Placental pericyte (primary cell): ENCODE measurements around the gene RPL29. TPM values are rescaled to one million over a fixed set of nuclear protein-coding genes. Genes with fewer than 3 reads are reported as not detected.

Experiments
- small RNA-seq: library from RNA; depleted of rRNA; stranded (forward); fragments of <200 nt; gene quantifications from one replicate; pipeline ENCODE3, GENCODE V24; 2012; ENCODE audit warnings: low replicate concordance
- total RNA-seq: library from RNA; depleted of rRNA; stranded (reverse); fragments of >200 nt; gene quantifications from 2 replicates; pipeline ENCODE4 v1.2.3, GENCODE V29; 2012

Gene RPL29
- 771 and 1,601 TPM in 2 replicates for total RNA-seq

DNA sequence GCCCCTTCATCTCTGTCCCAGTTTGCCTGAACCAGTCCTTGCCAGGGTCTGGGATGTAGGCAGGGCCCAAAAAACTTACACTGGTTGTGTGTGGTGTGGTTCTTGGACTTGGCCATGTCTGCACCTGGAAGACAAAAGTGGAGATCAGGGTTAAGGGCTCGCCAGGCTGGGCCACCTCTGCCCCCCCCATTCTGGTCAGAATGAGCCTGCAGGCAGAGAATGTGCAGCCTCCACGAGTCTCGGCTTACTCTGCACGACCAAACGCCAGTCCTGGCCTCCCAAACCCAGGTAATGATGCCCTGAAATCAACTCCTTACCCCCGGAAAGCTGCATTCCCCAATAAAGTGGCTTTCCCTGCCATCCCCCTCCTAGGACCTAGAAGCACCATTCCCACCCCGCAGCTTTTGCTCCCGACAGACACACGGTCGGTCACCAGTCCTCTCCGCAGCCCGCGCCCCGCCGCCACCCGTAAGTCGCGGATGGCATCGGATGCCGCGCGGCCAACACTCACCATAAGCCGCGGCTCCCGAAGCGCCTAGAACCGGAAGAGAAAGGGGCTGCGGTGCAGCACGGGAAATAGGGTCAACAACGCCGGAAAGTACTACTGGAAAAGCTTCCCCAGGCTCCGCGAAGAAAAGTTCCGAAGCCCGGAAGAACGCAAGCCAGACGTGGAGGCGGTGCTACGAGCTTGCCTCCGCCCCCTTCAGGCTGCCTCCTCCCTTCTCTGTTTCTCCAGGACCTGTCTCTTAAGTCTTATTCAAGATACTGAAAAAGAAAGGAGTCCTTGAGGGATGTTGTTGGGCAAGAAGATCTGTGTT, at the start of gene RPL29:
Gene RPL29, minus strand, starts transcription at position 550 of the 818 bp plus-strand sequence. Its CDS starts 434 bp downstream, at position 116.

DNA sequence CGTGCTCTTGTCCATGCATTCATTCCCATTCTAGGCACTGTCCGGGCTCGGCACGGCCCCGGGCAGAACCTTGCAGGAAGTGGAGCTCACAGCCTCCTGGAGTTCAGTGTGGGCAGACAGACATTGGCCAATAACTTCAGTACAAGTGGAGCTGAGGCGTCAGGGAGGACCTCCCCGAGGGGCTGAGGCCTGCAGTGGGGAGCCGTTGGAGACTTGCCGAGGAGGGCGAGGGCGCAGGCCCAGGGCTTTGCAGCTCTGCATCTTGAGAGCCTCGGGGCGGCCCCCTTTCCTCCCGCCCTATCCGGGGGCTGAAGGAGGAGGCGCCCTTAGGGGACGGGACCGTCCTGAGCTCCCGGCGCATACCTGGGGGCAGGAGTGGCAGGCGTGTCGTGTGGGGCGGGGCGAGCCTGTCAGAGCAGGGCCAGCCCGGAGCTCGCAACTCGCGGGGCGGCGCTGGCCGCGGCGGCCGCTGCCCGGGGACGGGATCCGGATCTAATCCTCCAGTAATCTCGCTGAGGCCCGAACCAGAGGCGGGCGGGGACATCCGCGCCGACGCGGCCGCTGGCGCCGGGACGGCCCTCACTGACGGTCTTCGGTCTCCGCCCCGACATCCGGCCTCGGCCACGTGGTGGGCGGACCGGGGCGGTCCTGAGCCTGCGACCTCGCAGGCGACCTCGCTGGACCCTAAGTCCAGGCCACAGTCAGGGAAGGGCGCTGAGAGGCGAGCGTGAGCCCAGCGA, 12.7 kb downstream of the RPL29 start, which contains the start of gene ACY1:
Gene ACY1, plus strand, starts transcription at position 698 of the 740 bp plus-strand sequence. CDS start 530 bp downstream, outside the sequence.

DNA sequence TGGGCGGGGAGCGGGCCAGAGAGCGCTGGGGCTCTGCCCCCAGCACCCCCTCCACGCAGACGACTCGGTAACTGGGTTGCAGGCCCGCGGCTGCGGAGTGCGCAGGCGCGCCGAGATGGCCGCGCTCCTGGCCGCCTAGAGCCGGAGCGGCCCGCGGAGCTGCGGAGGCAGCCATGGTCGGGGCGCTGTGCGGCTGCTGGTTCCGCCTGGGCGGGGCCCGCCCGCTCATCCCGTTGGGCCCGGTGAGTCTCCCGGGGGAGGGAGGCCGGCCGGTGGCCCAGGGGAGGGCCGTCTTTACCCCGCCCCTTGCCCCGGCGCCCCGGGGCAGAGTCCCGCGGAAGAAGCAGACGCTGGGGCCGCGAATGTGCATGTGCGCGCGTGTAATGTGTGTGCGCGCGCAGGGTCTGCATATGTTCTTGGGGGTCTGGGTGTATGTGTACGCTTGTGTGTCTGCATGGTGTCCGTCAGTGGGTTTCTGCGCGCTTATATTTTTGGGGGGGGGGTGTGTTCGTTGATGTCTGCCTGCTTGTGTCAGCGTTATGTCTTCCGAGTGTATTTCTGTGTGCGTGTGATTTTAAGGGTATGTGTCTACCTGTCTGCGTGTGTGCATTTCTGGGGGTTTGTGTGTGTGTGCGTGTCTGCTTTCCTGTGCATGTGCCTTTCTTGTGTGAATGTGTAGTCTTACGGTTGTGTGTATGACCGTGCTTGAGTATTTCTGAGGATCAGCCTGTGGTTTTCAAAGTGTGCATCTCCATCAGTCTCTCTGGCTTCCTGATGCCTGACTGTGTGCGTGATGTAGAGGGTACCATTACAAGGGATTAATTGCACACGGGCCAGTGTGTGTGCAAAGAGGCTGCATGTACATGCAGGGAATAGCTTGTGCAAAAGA, 20.5 kb downstream of the RPL29 start, which contains the start of gene ABHD14A:
Gene ABHD14A, plus strand, starts transcription at position 102 of the 889 bp plus-strand sequence. Its CDS starts 72 bp downstream, at position 174.

GRCh38 chr3:51967384-51968169, 28.1 kb downstream of the RPL29 start, which contains the start of gene PCBP4:
PCBP4 (minus strand) TSS chr3:51967454; CDS start chr3:51961240, 6,214 bp downstream.

GRCh38 chr3:51955175-51955892, 40.4 kb downstream of the RPL29 start, which contains the start of gene GPR62:
GPR62 (plus strand) TSS chr3:51955381; CDS start chr3:51955653, 272 bp downstream.

Small RNA genes within 50 kb of the gene (small RNA-seq; reads per million reads assigned to genes)
- not detected for gene AC115284.1

Other genes with a start within 250 kb of the RPL29 start
- gene IQCF6, start 216.7 kb downstream of the RPL29 start, total RNA-seq = not detected in 2 replicates
- gene IQCF2, start 134.3 kb downstream of the RPL29 start, total RNA-seq = not detected in 2 replicates
- gene IQCF5, start 120.3 kb downstream of the RPL29 start, total RNA-seq = not detected in 2 replicates
- not detected in 2 replicates for gene IQCF1, start 92.5 kb downstream of the RPL29 start, total RNA-seq
- gene RRP9, start 54.0 kb downstream of the RPL29 start, total RNA-seq = 26.5 and 33.4 TPM in 2 replicates
- gene PARP3, start 53.5 kb downstream of the RPL29 start, total RNA-seq = 27.6 and 30.4 TPM in 2 replicates
- under 0.01 TPM in 1 of 2 replicates, not detected in the other for gene GPR62, start 40.5 kb downstream of the RPL29 start, total RNA-seq
- gene PCBP4, start 28.4 kb downstream of the RPL29 start, total RNA-seq = 46.8 and 63.9 TPM in 2 replicates
- gene ABHD14B, start 21.8 kb downstream of the RPL29 start, total RNA-seq = 24.1 and 29.1 TPM in 2 replicates
- gene ABHD14A, start 20.8 kb downstream of the RPL29 start, total RNA-seq = 11.3 and 16.6 TPM in 2 replicates
- gene ACY1, start 12.4 kb downstream of the RPL29 start, total RNA-seq = 35.8 and 59.7 TPM in 2 replicates
- gene DUSP7, start 60.7 kb upstream of the RPL29 start, total RNA-seq = 13.8 and 37.5 TPM in 2 replicates
- gene POC1A, start 158.5 kb upstream of the RPL29 start, total RNA-seq = 2.6 and 21.2 TPM in 2 replicates
- gene ALAS1, start 202.3 kb upstream of the RPL29 start, total RNA-seq = 56.4 and 69.8 TPM in 2 replicates
- not detected in 2 replicates for gene TLR9, start 229.8 kb upstream of the RPL29 start, total RNA-seq
- 137 and 179 TPM in 2 replicates for gene TWF2, start 243.3 kb upstream of the RPL29 start, total RNA-seq
- gene PPM1M, start 249.9 kb upstream of the RPL29 start, total RNA-seq = 19.5 and 27.4 TPM in 2 replicates